GM12878 (cell line): Measurements from ENCODE around the gene CRBN. TPM values are rescaled to one million over a fixed set of nuclear protein-coding genes. Genes with fewer than 3 reads are reported as not detected.

Experiments
- ATF2 ChIP-seq: IDR thresholded peaks from 2 replicates; pipeline ENCODE4 v1.6.1; 2012; ENCODE audit warnings: low read length, inconsistent platforms
- CHD2 ChIP-seq: IDR thresholded peaks from 2 replicates; pipeline ENCODE4 v1.6.1; 2011; ENCODE audit warnings: low read depth, low read length, improper control_type of control experiment, borderline replicate concordance
- CREM ChIP-seq: IDR thresholded peaks from 2 replicates; pipeline ENCODE4 v1.6.1; 2014; ENCODE audit warnings: antibody characterized with exemption, low read depth
- EP300 ChIP-seq, 2 experiments: fragments of 150-350 bp in 1 of 2; IDR thresholded peaks; 2 replicates each; pipeline ENCODE4 v1.6.1; 2011 to 2012; ENCODE audit warnings: low read depth in 2 of 2, low read length in 2 of 2, borderline replicate concordance in 1 of 2, improper control_type of control experiment in 1 of 2, inconsistent platforms in 1 of 2; ENCODE audit not compliant: control insufficient read depth in 1 of 2
- FOXM1 ChIP-seq: IDR thresholded peaks from 2 replicates; pipeline ENCODE4 v1.6.1; 2012; ENCODE audit warnings: low read depth, mild to moderate bottlenecking, inconsistent platforms, low read length, moderate library complexity
- HSF1 ChIP-seq: fragments of 150-350 bp; IDR thresholded peaks from 2 replicates; pipeline ENCODE4 v1.6.1; 2014; ENCODE audit warnings: mild to moderate bottlenecking, low read depth, low read length
- IKZF2 ChIP-seq, 2 experiments: fragments of 450-650 bp; IDR thresholded peaks; 2 replicates each; pipeline ENCODE4 v1.6.1; 2017; ENCODE audit warnings: mild to moderate bottlenecking in 2 of 2, moderate library complexity in 2 of 2
- KAT2A ChIP-seq: conservative IDR thresholded peaks from 2 replicates; pipeline ENCODE4 v1.6.1; 2011; ENCODE audit warnings: low read depth, low read length; ENCODE audit not compliant: control insufficient read depth
- MTA3 ChIP-seq: IDR thresholded peaks from 2 replicates; pipeline ENCODE4 v1.6.1; 2012; ENCODE audit warnings: low read length, inconsistent platforms, borderline replicate concordance
- MXI1 ChIP-seq: fragments of 150-350 bp; IDR thresholded peaks from 2 replicates; pipeline ENCODE4 v1.6.1; 2011; ENCODE audit warnings: low read depth, mild to moderate bottlenecking, inconsistent platforms, low read length, improper control_type of control experiment
- PBX3 ChIP-seq: IDR thresholded peaks from 2 replicates; pipeline ENCODE4 v1.6.1; 2011; ENCODE audit warnings: mild to moderate bottlenecking, low read depth, low read length, moderate library complexity; ENCODE audit not compliant: insufficient replicate concordance
- POLR2A ChIP-seq: IDR thresholded peaks from 2 replicates; pipeline ENCODE4 v1.6.1; 2011; ENCODE audit warnings: low read depth, mild to moderate bottlenecking, low read length
- RAD51 ChIP-seq: fragments of 450-650 bp; IDR thresholded peaks from 2 replicates; pipeline ENCODE4 v1.6.1; 2016; ENCODE audit warnings: moderate library complexity, mild to moderate bottlenecking, inconsistent platforms
- RBBP5 ChIP-seq: fragments of 200-600 bp; sonication (generic); conservative IDR thresholded peaks from 2 replicates; pipeline ENCODE4 v1.6.1; 2016
- RFX5 ChIP-seq: IDR thresholded peaks from 2 replicates; pipeline ENCODE4 v1.6.1; 2011; ENCODE audit warnings: low read depth, low read length, improper control_type of control experiment
- RUNX3 ChIP-seq: IDR thresholded peaks from 2 replicates; pipeline ENCODE4 v1.6.1; 2012; ENCODE audit warnings: low read length, inconsistent platforms
- SPI1 ChIP-seq: IDR thresholded peaks from 2 replicates; pipeline ENCODE4 v1.6.1; 2011; ENCODE audit warnings: low read depth, mild to moderate bottlenecking, low read length, moderate library complexity, borderline replicate concordance; ENCODE audit not compliant: insufficient read depth
- SRF ChIP-seq, 2 experiments: IDR thresholded peaks; 2 replicates each; pipeline ENCODE4 v1.6.1; 2011; ENCODE audit warnings: low read depth in 2 of 2, low read length in 2 of 2, mild to moderate bottlenecking in 1 of 2, moderate library complexity in 1 of 2
- STAT1 ChIP-seq: fragments of 450-650 bp; conservative IDR thresholded peaks from 2 replicates; pipeline ENCODE4 v1.6.1; 2014; ENCODE audit warnings: antibody characterized with exemption, mild to moderate bottlenecking
- STAT3 ChIP-seq: IDR thresholded peaks from 2 replicates; pipeline ENCODE4 v1.6.1; 2011; ENCODE audit warnings: low read depth, low read length, improper control_type of control experiment
- TCF7 ChIP-seq: IDR thresholded peaks from 2 replicates; pipeline ENCODE4 v1.6.1; 2014; ENCODE audit warnings: antibody characterized with exemption, borderline replicate concordance
- ZNF592 ChIP-seq: fragments of 450-650 bp; IDR thresholded peaks from 2 replicates; pipeline ENCODE4 v1.6.1; 2017; ENCODE audit warnings: mild to moderate bottlenecking, moderate library complexity
- ZZZ3 ChIP-seq: IDR thresholded peaks from 2 replicates; pipeline ENCODE4 v1.6.1; 2011; ENCODE audit warnings: low read depth; ENCODE audit not compliant: control insufficient read depth, insufficient read length
- polyA plus RNA-seq, 11 experiments: library from polyadenylated mRNA; depleted of rRNA in 4 of 11; unstranded in 6 of 11; stranded (reverse) in 5 of 11; fragments of >200 nt; fragmentation: Nextera tagmentation in 4 of 11; fragmentation: Illumina TruSeq in 1 of 11; extraction: Ambion mirVana in 4 of 11; extraction: Trizol in 1 of 11; gene quantifications; 1 replicate in 1 of 11; 2 replicates in 10 of 11; pipeline versions ENCODE4 v1.2.1 to v1.2.3, GENCODE V29; 2011 to 2016; ENCODE audit warnings: inconsistent platforms in 2 of 11, missing spikeins in 2 of 11, low read depth in 1 of 11
- total RNA-seq, 4 experiments: library from RNA; depleted of rRNA in 3 of 4; stranded (reverse); fragments of >200 nt in 3 of 4; fragmentation: Illumina TruSeq in 1 of 4; extraction: Trizol in 1 of 4; gene quantifications; 2 replicates each; pipeline versions ENCODE4 v1.2.1 to v1.2.3, GENCODE V29; 2013 to 2021

CRBN gene
- total and polyA plus RNA-seq, 10 of the 15 experiments (the other 5 are each of a cell fraction or from before 2014, with no cell fraction given): 21.7 to 115 (median 35.8) TPM

GRCh38 chr3:3179407-3180094, at the start of gene CRBN (continued):
- TF ChIP-seq TCF7 (no peak), RBBP5 (no peak), STAT1 (no peak), HSF1 (peak; percentile 37; the same call in 1 of the 2 replicates), POLR2A (peak; percentile 98), RFX5 (peak; percentile 59), KAT2A (no peak), ATF2 (no peak), EP300 (IDR thresholded peaks at IDR 0.05; ENCODE audit: borderline replicate concordance in 1 of 2, control insufficient read depth in 1 of 2, low read depth in 2 of 2, low read length in 2 of 2) (no peak), RAD51 (no peak), SRF (IDR thresholded peaks at IDR 0.05; ENCODE audit: low read depth in 2 of 2, low read length in 2 of 2) (peak in 1 of 2 experiments; percentile 56; a peak in 1 of 4 replicates), ZNF592 (peak; percentile 73; the same call in 1 of the 2 replicates), STAT3 (no peak), MXI1 (peak; percentile 90), PBX3 (no peak), CHD2 (peak; percentile 57; the same call in 1 of the 2 replicates), IKZF2 (IDR thresholded peaks at IDR 0.05) (peak in 1 of 2 experiments; percentile 24; a peak in 1 of 4 replicates), FOXM1 (peak; percentile 69; the same call in 1 of the 2 replicates), CREM (peak; percentile 63), MTA3 (no peak), SPI1 (no peak), RUNX3 (peak; percentile 72), ZZZ3 (no peak)
